BJ (cell line): ENCODE measurements around the gene IL1R1. TPM values are rescaled to one million over a fixed set of nuclear protein-coding genes. Genes with fewer than 3 reads are reported as not detected.

ENCODE experiments used
- CTCF ChIA-PET: fragments of 350-600 bp; formaldehyde crosslinking; extraction: SDS; loops from one replicate; lab custom pipeline; 2021; ENCODE audit warnings: antibody characterized with exemption, inconsistent platforms; lab: Yijun Ruan, JAX
- POLR2A ChIA-PET: fragments of 300-600 bp; sonication (Branson Sonifier 250); formaldehyde crosslinking; extraction: SDS; loops from one replicate; lab custom pipeline; 2021; ENCODE audit warnings: antibody characterized with exemption; lab: Charles Lee
- DNase-seq: peaks from one replicate; pipeline ENCODE4 v3.0.0-alpha.2; 2011; ENCODE audit warnings: low read depth
- H3K27me3 ChIP-seq: 2 replicates; pipeline ENCODE4 v1.6.0; 2011; ENCODE audit warnings: low read length; ENCODE audit not compliant: control insufficient read depth, insufficient read depth
- H3K36me3 ChIP-seq: 2 replicates; pipeline ENCODE4 v1.5.1; 2011; ENCODE audit warnings: low read length; ENCODE audit not compliant: control insufficient read depth, insufficient read depth
- H3K4me3 ChIP-seq: 2 replicates; pipeline ENCODE4 v1.5.1; 2011; ENCODE audit warnings: low read depth, mild to moderate bottlenecking, control low read depth, low read length
- CTCF ChIP-seq: IDR thresholded peaks from 2 replicates; pipeline ENCODE4 v1.5.1; 2011; ENCODE audit warnings: low read depth, mild to moderate bottlenecking, control low read depth, inconsistent platforms, low read length, moderate library complexity; ENCODE audit not compliant: insufficient read depth
- polyA plus RNA-seq: library from polyadenylated mRNA; depleted of rRNA; stranded (reverse); fragments of >200 nt; gene quantifications from 2 replicates; pipeline ENCODE4 v1.2.3, GENCODE V29; 2011

The IL1R1 gene
- polyA plus RNA-seq, 1 experiment, result 37.3 TPM

GRCh38 chr2:102184018-102184417, 41.5 kb downstream of the IL1R1 start:
- Histone ChIP-seq H3K27me3 (no peaks in the 10 kb centered on the region; the same call in 1 of the 2 replicates), H3K4me3 (no peak overlapping the region), H3K36me3 (no peaks in the 10 kb centered on the region)
- no peak for DNase-seq
- CTCF ChIA-PET, result interaction anchor here (0.9 to 1.0 kb wide), 2 partner anchors 62 to 164 kb away, joined by 3 read pairs; no protein-coding TSS in a partner anchor
- POLR2A ChIA-PET, result no interaction called here
- no peak for TF ChIP-seq CTCF

GRCh38 chr2:102184568-102184967, 42.0 kb downstream of the IL1R1 start:
- DNase-seq, result no peak
- no peak for TF ChIP-seq CTCF
- ChIA-PET CTCF (interaction anchor here (0.7 to 0.9 kb wide), 3 partner anchors 10 to 62 kb away, joined by 3 to 5 read pairs (median 3); no protein-coding TSS in a partner anchor), POLR2A (no interaction called here)
- no peaks in the 10 kb centered on the region for H3K36me3 ChIP-seq
- H3K4me3 ChIP-seq, result no peak overlapping the region
- H3K27me3 ChIP-seq, result no peaks in the 10 kb centered on the region; the same call in 1 of the 2 replicates

- Histone ChIP-seq H3K36me3 (no peaks in the 10 kb centered on the region), H3K4me3 (no peak overlapping the region), H3K27me3 (no peaks in the 10 kb centered on the region; the same call in 1 of the 2 replicates)
- POLR2A ChIA-PET, result no interaction called here
- CTCF ChIA-PET, result interaction anchor here (0.6 to 0.9 kb wide), 3 partner anchors 9 to 112 kb away, joined by 3 to 5 read pairs (median 3); no protein-coding TSS in a partner anchor
- peak; percentile 51 for TF ChIP-seq CTCF
- no peak for DNase-seq
Observed at GRCh38 chr2:102185347-102185746, 42.8 kb downstream of the IL1R1 start.

- peak within 1 kb of the TSS; percentile 37 for H3K4me3 ChIP-seq
- no peaks in the 10 kb centered on the region for H3K36me3 ChIP-seq
- no peak for TF ChIP-seq CTCF
- CTCF ChIA-PET, result interaction anchor here (1.8 kb wide), 1 partner anchor 54 kb away, joined by 6 read pairs; no protein-coding TSS in a partner anchor
- POLR2A ChIA-PET, result no interaction called here
- no peaks in the 10 kb centered on the region; the same call in 1 of the 2 replicates for H3K27me3 ChIP-seq
- no peak for DNase-seq
Observed at GRCh38 chr2:102186791-102187495, 44.4 kb downstream of the IL1R1 start, which contains the start of gene IL1RL2. IL1RL2 (plus strand) TSS chr2:102187023; CDS start chr2:102187868, 845 bp downstream.

- POLR2A ChIA-PET, result interaction anchor here (0.7 kb wide), 1 partner anchor 290 kb away, joined by 11 read pairs; no protein-coding TSS in a partner anchor
- Histone ChIP-seq H3K36me3 (no peaks in the 10 kb centered on the region), H3K27me3 (no peaks in the 10 kb centered on the region; the same call in 1 of the 2 replicates), H3K4me3 (peak overlapping the region; percentile 37)
- DNase-seq, result no peak
- CTCF ChIA-PET, result interaction anchor here (1.8 kb wide), 1 partner anchor 53 kb away, joined by 6 read pairs; no protein-coding TSS in a partner anchor
- peak; percentile 25; the same call in 1 of the 2 replicates for TF ChIP-seq CTCF
Observed at GRCh38 chr2:102187496-102188150, 45.1 kb downstream of the IL1R1 start.
